Gastroesophageal sphincter (tissue), 3 donors: ENCODE results near the gene EVA1A.

Experiments used
- CTCF ChIP-seq, 4 experiments: fragments of 200-600 bp in 2 of 4; fragments of 450-650 bp in 2 of 4; sonication (generic) in 1 of 4; IDR thresholded peaks; one replicate each; pipeline ENCODE4 v1.5.1; 2017 to 2019; ENCODE audit warnings: antibody characterized with exemption in 4 of 4, mild to moderate bottlenecking in 2 of 4, moderate library complexity in 2 of 4
- POLR2A ChIP-seq, 2 donors: fragments of 450-650 bp; IDR thresholded peaks; one replicate each; pipeline ENCODE4 v1.6.1; 2017; ENCODE audit warnings: antibody characterized with exemption in 2 of 2, mild to moderate bottlenecking in 2 of 2, moderate library complexity in 1 of 2

- no peak for TF ChIP-seq CTCF (IDR thresholded peaks at IDR 0.05)
- TF ChIP-seq POLR2A (IDR thresholded peaks at IDR 0.05) = no peak
Observed at GRCh38 chr2:75560768-75561565, at the start of gene EVA1A.
